GM21515 (cell line): ENCODE data around the gene TTYH2.

Experiments
- ATAC-seq: cut with Tn5 transposase; IDR thresholded peaks from one replicate; pipeline ENCODE4 v1.9.1; 2021; ENCODE audit not compliant: unreplicated experiment

TTYH2 gene

DNA sequence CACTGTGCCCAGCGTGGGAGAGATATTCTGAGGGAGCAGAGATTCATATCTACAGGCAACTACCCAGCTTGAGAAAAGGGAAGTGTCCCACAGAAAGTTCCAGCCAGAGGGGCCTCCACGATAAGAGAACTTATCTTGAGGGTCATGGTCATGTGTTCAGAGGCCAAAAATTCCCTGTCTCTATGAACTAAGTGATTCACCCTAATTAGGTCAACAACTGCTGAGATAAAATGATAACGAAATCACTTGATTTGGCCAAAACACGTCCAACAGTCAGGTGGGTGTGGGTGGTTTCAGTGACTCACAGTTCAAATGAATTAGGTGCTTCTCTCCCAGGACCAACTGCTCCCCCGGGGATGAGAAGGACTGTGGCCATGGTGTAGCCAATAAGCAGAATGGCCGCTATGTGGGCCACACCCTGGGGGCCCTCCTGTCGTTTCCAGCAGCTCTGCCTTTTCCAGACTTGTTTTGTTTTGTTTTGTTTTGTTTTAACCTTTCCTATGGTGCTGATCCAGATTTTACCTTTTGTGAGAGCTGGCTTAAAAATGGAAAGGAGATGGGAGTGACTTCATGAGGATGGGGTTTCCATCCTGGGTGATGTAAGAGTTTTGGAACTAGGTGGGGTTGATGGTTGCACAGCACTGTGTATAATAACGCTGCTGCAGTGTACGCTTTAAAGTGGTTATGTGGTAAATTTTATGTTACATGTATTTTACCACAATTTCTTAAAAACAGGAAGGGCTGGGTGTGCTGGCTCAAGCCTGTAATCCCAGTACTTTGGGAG is 69.4 kb downstream of the TTYH2 start:
- no peak for ATAC-seq

DNA sequence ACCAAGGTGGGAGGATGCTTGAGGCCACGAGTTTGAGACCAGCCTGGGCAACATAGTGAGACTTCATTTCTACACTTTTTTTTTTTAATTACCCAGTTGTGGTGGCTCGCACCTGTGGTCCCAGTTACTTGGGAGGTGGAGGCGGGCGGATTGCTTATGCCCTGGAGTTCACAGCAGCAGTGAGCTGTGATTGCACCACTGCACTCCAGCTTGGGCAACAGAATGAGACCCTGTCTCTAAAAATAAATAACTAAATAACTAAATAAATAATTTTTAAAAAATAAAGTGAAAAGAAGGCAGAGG is 70.0 kb downstream of the TTYH2 start:
- ATAC-seq: no peak

DNA sequence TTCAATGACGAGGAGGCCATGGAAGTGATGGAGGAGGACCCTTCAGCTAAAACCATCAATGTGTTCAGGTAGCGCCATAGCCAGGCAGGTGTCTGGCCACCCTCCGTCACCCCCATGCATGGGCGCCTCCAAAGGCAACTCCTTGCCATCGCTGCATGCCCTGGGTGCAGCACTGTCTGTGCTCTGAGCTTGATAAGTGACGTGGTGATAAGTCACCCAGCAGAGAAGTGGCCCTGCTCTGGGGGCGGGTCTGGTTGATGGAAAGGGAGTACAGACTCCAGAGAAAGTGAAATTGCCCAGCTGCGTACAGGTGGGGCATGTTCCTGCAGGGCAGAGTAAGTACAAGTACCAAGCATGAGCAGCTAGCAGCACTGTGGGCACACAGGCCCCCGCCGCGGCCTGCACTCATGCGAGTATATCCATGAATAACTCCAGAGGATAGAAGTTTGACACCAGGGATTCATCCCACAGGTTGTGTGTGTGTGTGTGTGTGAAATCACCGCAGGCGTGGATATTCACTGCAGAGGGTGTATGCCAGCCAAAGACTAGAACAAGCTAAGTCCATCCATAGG is 73.7 kb downstream of the TTYH2 start:
- ATAC-seq: no peak

DNA sequence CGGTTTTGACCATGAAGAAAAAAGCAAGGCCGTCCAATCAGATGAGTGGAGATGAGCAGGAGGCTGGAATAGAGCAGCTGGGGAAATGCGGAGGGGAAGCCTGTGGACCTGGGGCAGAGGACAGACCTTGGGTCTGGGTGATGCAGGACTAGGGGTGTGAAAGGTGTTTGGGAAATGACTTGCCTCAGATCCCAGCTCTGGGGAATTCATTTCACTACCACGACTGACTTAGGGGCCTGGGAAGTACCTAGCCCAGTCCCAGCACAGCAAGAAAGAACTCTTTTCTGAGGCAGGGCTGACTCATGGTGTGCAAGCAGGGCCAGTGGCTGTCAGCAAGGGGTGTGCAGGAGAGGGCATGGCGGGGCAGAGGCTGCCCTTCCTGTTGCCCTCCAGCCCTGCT is 75.4 kb downstream of the TTYH2 start:
- no peak for ATAC-seq

DNA sequence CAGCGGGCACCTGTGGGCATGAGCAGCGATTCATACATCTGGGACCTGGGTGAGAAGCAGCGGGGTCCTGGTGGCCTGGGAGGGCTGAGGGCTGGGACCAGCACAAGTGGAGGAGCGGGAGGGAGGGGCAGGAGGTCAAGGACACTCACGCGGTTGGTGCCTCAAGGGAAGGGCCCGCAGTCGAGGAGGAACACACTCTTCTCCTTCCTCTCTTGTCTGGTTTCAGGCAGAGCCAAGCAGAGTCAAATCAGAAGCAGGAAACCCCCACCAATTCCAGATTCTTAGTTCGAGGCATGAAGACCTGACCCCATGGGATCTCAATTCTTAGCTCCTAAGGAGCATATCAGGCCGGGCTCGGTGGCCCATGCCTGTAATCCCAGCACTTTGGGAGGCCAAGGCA is 76.3 kb downstream of the TTYH2 start:
- ATAC-seq: no peak

DNA sequence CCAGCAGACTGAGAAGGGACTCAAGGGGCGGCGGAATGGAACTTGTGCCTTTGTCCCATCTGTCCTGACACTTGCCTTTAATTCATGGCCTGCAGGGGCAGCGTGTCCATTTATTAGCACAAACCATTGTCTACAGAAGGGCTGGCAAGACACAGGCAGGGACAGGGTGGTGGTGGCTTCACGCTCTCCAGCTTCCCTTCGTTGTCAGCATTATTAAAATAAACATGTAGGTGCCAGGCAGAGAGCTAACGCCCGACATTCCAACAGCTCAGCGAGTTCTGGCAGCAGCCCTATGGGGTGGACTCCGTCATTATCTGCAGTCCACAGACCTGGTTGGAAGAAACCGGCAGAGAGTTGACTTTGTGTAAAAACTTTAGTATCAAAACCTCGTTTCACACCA is 77.0 kb downstream of the TTYH2 start:
- no peak for ATAC-seq

DNA sequence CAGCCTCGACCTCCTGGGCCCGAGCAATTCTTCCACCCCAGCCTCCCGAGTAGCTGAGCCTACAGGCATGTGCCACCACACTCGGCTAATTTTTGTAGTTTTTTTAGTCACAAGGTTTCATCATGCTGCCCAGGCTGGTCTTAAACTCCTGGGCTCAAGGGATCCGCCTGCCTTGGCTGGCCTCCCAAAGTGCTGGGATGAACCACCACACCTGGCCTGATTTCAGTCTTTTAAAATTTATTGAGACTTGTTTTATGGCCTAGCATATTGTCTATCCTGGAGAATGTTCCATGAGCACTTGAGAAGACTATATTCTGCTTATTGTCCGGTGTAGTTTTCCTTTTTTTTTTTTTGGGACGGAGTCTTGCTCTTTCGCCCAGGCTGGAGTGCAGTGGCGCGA is 79.1 kb downstream of the TTYH2 start:
- ATAC-seq: no peak

DNA sequence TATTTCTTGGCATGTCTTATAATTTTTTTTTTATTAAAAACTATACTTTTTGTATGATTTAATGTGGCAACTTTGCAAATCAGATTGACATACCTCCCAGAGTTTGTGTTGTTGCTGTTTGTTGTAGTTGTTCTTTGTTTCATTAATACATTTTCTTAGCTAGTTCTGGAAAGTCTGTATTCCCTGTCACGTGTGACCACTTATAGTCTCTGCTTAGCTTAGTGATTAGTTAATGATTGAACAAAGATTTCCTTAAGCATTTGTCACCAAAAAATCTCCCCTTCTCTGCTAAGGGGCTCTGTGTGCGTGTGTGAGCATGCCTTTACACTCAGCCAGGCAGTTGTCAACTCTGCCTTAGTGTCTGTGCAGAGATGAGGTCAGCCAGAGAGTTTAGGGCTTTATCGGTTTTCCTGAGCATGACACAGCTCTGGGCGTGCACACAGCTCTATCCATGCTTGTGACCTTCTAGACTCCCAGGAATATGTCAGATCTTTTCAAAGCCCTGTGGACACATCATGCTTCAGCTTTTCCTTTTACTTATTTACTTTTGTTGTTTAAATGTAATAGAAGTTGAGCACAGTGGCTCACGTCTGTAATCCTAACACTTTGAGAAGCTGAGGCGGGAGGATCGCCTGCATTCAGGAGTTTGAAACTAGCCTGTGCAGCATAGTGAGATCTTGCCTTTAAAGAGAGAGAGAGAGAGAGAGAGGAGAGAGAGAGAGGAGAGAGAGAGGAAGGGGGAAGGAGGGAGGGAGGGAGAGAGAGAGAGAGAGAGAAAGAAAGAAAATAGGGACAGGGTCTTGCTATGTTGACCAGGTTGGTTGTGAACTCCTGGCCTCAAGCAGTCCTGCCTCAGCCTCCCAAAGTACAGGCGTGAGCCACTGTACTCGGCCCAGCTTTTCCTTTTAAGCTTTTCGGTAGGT is 82.5 kb downstream of the TTYH2 start:
- no peak for ATAC-seq

DNA sequence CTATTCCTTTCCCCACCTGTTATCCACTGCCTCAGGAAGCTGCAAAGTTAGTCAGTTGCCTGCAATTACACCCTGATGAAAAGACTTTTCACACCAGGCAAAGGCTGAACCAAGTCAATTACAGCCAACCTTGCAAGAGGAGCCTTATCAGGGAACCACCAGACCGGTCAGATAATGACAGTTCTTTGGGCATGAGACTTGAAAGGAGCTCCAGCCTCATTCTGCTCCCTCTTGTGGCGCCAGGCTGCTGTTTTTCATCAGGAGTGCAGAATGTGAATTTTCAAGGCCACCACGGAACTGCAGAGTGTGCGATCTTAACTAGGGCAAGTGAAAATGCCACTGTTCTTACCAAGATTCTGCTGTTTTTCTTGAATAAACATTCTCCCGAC is 83.2 kb downstream of the TTYH2 start:
- no peak for ATAC-seq

DNA sequence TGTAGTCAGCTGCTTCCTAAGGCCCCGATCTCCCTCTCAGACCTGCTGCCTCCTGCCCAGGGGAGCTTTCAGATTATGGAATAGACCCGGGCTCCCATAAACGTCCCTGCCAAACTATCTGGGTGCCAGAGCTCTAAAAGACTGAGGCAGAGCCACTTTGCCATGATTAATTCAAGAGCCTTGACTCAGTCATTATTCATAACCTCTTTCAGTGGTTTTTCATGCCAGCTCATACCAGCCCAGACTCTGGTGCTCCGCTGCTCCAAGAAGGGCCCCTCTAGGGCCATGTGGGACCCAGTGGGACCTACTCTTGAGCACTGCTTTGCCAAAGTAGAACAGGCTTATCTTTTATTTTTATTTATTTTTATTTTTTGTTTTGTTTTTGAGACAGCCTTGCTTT is 84.6 kb downstream of the TTYH2 start:
- no peak for ATAC-seq

DNA sequence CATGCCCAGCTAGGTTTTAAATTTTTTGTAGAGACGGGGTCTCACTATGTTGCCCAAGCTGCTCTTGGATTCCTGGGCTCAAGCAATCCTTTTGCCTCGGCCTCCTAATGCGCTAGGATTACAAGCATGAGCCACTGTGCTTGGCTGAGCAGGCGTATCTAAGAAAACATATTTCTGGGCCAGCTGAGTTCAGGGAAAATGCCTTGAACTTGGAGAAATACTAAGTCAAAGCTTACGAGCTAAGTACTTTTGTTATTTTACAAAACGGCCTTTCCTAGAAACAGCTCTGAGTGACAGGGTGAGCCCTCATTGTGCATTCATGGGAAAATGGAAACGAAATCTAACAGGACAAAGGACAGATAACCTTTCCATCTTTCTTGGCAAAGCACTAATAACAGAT is 85.4 kb downstream of the TTYH2 start:
- ATAC-seq: no peak

DNA sequence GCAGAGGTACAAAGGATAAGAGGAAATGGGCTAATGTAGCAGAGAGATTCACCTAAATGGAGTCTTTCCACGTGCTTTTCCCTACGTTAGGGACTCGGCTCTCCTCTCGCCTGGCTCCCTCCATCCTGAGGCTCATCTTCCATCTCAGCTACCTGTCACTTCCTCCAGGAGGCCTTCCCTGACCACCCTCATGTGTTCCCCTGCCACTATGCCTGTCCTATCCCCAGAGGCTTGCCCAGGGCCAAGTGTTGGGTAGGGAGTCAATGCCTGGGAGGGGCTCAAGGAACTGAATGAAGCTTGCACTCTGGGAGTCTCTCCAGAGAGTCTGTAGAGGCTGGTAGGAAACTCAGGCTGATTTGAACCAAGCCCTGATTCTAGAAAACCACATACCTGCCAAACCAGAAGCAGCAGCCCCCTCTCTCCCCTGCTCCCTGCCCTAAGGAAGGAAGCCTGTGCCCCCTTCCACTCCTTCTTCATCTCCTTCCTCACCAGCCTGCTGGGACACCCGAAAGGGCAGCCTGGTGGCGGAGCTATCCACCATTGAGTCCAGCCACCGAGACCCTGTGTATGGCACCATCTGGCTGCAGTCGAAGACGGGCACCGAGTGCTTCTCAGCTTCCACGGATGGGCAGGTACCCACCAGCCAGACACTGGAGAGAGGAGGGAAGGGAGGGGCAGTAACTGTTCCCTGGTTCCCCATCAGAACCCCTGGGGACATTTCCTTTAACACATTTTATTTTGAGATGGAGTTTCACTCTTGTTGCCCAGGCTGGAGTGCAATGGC is 86.0 kb downstream of the TTYH2 start:
- ATAC-seq: no peak

DNA sequence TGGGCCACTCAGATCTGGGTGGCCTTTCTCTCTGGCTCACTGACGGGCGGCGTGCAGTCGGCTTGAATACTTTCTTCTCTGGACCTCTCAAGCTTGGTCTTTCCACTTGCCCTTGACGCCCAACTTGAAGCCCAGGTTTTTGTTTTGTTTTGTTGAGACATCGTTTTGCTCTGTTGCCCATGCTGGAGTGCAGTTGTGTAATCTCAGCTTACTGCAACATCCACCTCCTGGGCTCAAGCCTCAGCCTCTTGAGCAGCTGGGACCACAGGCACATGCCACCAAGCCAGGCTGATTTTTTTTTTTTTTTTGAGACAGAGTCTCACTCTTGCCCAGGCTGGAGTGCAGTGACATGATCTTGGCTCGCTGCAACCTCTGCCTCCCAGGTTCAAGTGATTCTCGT is 89.9 kb downstream of the TTYH2 start:
- ATAC-seq: no peak

DNA sequence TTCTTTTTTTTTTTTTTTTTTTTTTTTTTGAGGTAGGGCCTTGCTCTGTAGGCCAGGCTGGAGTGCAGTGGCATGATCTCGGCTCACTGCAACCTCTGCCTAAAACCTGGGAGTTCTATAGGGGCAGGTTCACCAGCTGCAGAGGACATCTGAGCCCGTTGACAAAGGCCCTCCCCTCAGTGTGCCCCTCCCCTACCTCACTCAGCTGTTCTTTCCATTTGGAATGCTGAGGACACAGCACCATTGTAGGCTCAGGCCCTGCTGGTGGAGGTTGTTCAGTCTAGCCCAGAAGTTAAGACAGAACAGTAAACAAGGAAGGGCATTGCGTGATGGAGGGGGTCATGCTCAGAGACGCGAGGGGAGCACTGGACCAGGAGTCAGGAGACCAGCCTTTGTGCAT is 90.8 kb downstream of the TTYH2 start:
- ATAC-seq: no peak

DNA sequence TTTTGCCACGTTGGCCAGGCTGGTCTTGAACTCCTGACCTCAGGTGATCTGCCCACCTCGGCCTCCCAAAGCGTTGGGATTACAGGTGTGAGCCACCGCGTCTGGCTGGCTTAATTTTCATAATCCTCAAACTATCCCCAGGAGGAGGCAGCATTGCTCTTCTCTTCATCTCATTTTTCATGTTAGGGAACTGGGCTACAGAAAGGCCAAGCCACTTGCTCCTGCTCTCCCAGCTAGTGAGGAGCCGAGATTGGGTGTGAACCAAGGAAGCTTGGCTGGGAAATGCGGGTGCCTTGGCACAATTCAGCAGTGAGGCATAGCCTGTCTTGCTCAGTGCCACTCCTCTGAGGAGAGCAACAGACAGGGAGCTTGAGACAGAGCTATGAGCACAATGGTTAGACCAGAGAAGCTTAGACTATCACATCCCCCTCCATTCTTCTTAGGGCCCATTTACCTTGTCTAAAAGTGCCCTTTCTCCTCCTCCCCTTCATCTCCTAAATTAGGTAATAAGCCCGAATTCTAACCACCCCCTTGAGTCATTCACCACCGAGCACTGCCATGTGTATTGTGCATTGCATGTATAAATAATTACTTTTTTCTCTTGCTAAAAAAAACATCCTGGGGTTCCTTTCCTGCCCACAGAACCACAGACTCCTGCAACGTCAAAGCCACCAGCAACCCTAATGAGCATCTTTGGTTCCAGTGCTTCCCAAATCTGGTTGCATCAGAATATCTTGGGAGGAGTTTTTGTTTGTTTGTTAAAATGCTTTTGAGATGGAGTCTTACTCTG is 92.7 kb downstream of the TTYH2 start:
- no peak for ATAC-seq

DNA sequence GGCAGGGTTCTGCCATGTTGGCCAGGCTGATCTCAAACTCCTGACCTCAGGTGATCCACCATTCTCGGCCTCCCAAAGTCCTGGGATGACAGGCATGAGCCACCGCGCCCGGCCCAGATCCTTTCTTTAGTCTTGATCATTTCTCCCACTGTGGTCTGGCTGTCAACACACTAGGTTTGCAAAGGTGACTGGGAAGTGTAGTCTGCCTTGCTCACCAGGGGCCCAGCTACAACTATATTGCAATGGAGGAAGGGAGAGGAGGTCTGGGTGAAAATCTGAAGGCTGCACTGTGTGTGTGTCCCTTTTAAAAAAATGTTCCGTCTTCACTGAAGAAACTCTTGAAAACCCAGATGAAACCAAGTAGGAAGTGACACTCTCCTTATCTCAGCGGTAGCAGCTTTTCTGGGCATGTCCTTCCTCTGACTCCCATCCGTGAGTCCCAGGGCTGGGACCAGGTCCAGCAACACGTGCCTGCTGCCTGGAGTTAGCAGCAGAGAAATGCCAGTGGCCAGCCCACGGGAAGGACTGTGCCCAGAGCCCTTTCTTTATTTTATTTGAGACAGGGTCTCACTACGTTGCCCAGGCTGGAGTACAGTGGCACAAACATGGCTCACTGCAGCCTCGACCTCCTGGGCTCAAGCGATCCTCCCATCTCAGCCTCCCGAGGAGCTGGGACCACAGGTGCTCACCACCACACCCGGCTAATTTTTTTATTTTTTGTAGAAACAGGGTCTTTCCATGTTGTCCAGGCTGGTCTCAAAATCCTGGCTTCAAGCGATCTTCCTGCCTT is 94.8 kb downstream of the TTYH2 start:
- no peak for ATAC-seq

DNA sequence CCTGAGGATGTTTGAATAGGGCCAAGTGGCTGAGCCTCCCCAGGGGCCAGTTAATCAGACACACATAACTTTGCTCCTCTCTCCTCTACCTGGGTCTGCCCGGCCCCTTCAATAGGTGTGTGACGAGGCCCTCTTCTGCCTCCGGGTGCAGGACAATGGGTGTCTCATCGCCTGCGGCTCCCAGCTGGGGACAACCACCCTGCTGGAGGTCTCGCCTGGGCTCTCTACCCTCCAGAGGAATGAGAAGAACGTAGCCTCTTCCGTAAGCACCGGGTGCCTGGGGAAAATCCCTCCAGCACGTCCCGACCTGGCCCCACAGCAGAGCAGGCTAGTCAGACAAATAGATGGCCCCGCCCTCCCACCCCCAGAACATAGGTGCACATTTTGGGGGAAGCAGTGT is 96.5 kb downstream of the TTYH2 start:
- no peak for ATAC-seq
